ENCODE results near the gene KLK3.

DNA sequence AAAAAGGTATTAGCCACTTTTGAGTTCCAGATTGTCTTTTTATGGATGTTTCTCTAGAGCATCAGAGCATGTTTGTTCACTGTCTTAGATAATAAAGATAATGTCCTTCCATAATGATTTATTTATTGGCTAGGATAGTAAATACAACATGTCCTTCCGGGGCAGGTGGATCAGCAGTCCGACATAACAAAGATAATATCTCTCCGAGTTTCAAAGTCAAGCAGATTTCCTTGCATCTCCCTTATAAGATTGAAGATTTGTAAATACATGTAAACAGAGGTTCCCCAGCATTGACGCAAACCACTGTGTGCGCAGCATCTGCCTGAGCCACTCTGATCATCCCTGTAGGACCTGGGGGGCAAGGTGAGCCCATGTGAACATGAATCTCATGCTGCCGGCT, 12.6 kb upstream of the KLK3 start:
- TF ChIP-seq, protein P1, sequence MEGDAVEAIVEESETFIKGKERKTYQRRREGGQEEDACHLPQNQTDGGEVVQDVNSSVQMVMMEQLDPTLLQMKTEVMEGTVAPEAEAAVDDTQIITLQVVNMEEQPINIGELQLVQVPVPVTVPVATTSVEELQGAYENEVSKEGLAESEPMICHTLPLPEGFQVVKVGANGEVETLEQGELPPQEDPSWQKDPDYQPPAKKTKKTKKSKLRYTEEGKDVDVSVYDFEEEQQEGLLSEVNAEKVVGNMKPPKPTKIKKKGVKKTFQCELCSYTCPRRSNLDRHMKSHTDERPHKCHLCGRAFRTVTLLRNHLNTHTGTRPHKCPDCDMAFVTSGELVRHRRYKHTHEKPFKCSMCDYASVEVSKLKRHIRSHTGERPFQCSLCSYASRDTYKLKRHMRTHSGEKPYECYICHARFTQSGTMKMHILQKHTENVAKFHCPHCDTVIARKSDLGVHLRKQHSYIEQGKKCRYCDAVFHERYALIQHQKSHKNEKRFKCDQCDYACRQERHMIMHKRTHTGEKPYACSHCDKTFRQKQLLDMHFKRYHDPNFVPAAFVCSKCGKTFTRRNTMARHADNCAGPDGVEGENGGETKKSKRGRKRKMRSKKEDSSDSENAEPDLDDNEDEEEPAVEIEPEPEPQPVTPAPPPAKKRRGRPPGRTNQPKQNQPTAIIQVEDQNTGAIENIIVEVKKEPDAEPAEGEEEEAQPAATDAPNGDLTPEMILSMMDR (IDR thresholded peaks at IDR 0.05) = no peak
- no peak for TF ChIP-seq POLR2AphosphoS5 (IDR thresholded peaks at IDR 0.05)
- TF ChIP-seq POLR2A (IDR thresholded peaks at IDR 0.05) = no peak
